Thyroid gland (tissue), 4 donors: ENCODE data around the gene SCG3. TPM values are rescaled to one million over a fixed set of nuclear protein-coding genes. Genes with fewer than 3 reads are reported as not detected.

Source experiments
- DNase-seq, 2 donors: peaks; one replicate each; pipeline ENCODE4 v3.0.0-alpha.2; 2019
- H3K27ac ChIP-seq, 3 donors: fragments of 200-600 bp; sonication (generic); 1 replicate in 2 of 3; 2 replicates in 1 of 3; pipeline ENCODE4 v1.5.1; 2016 to 2019; ENCODE audit warnings: mild to moderate bottlenecking in 1 of 3, moderate library complexity in 1 of 3
- H3K27me3 ChIP-seq: fragments of 200-600 bp; sonication (generic); one replicate; pipeline ENCODE4 v1.5.1; 2019
- H3K36me3 ChIP-seq, 2 donors: fragments of 200-600 bp; sonication (generic); one replicate each; pipeline ENCODE4 v1.5.1; 2016 to 2019
- H3K4me1 ChIP-seq, 2 donors: fragments of 200-600 bp; sonication (generic); one replicate each; pipeline ENCODE4 v1.5.1; 2017 to 2019
- H3K4me3 ChIP-seq, 3 donors: fragments of 200-600 bp; sonication (generic); replicated peaks in 1 of 3; 1 replicate in 2 of 3; 2 replicates in 1 of 3; pipeline ENCODE4 v1.5.1; 2016; ENCODE audit warnings: mild to moderate bottlenecking in 1 of 3
- H3K9me3 ChIP-seq: fragments of 200-600 bp; sonication (generic); one replicate; pipeline ENCODE4 v1.5.1; 2017
- POLR2A ChIP-seq, 2 donors: fragments of 450-650 bp; IDR thresholded peaks; one replicate each; pipeline ENCODE4 v1.6.1; 2017; ENCODE audit warnings: antibody characterized with exemption in 2 of 2, mild to moderate bottlenecking in 2 of 2, moderate library complexity in 1 of 2
- WGBS, 2 donors: methylation state at CpG; one replicate each; pipeline ENCODE4 v1.1.5; 2017; 5-methylcytosine and 5-hydroxymethylcytosine counted together
- intact Hi-C: fragments of 100-400 bp; cut with DNase I; formaldehyde crosslinking; loops from one replicate; pipeline ENCODE4 v1.15.1; 2023
- total RNA-seq, 4 donors: library from RNA; depleted of rRNA; stranded (reverse); fragments of >200 nt; gene quantifications; one replicate each; pipeline ENCODE4 v1.2.3, GENCODE V29; 2016
- TF ChIP-seq, protein P1 (sequence below), 6 experiments: fragments of 200-600 bp in 3 of 6; fragments of 450-650 bp in 3 of 6; sonication (generic) in 3 of 6; IDR thresholded peaks; one replicate each; pipeline ENCODE4 v1.5.1; 2016 to 2019; ENCODE audit warnings: antibody characterized with exemption in 6 of 6, mild to moderate bottlenecking in 2 of 6, inconsistent platforms in 1 of 6, moderate library complexity in 1 of 6

The SCG3 gene
- total RNA-seq, 4 donors from 2014 or later, result 0.33 to 1.8 (median 0.52) TPM

DNA sequence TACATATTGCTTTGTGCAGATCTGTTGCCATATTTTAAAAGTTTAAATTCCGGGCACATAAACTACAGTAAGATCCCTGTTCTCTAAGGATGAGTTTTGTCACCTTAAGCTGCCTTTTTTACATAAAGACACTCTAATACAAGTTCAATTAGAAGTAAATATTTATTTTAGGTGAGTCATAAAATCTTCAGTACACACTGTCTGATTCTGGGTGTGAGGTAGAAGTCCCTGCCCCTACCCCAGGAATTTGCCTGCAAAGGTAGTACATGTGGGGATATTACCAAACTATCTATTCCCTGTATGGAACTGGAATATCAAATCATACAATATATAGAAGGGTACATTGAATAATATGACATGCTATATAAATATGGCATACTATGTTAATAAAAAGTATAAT, 6.3 kb downstream of the SCG3 start:
- Histone ChIP-seq H3K4me3 (no peak overlapping the region), H3K27ac (no peak overlapping the region), H3K36me3 (no peaks in the 10 kb centered on the region), H3K4me1 (no peaks in the 10 kb centered on the region), H3K9me3 (no peaks in the 10 kb centered on the region), H3K27me3 (no peaks in the 10 kb centered on the region)
- 0% methylated on average over 1 of the region's 1 CpG for WGBS, 2 donors
- no peak for DNase-seq
- TF ChIP-seq, protein P1, sequence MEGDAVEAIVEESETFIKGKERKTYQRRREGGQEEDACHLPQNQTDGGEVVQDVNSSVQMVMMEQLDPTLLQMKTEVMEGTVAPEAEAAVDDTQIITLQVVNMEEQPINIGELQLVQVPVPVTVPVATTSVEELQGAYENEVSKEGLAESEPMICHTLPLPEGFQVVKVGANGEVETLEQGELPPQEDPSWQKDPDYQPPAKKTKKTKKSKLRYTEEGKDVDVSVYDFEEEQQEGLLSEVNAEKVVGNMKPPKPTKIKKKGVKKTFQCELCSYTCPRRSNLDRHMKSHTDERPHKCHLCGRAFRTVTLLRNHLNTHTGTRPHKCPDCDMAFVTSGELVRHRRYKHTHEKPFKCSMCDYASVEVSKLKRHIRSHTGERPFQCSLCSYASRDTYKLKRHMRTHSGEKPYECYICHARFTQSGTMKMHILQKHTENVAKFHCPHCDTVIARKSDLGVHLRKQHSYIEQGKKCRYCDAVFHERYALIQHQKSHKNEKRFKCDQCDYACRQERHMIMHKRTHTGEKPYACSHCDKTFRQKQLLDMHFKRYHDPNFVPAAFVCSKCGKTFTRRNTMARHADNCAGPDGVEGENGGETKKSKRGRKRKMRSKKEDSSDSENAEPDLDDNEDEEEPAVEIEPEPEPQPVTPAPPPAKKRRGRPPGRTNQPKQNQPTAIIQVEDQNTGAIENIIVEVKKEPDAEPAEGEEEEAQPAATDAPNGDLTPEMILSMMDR (IDR thresholded peaks at IDR 0.05), result no peak
- TF ChIP-seq POLR2A (IDR thresholded peaks at IDR 0.05), result no peak
- intact Hi-C loops, result no loop called here

DNA sequence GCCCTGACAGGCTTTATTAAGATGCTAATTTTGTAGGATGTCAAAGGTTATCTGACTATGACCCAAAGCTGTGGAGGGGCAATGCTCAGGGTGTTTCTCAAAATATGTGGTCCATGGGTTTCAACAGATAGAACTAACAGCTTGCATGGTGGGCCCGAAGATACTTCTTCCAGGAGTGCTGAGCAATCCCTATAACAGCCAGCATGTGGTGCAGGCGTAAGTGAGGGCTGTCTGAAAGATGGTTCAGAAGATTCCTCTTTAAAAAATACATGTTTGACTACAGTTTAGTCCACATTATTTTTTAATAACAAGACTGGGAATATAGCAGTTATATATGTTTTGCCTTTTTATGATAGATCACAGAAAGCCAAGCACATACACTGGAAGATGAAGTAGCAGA, 7.6 kb downstream of the SCG3 start:
- WGBS, 2 donors, result 80 to 85% methylated on average over 2 of the region's 2 CpGs
- no peak overlapping the region for H3K4me3 ChIP-seq
- TF ChIP-seq, protein P1 (IDR thresholded peaks at IDR 0.05), result no peak
- TF ChIP-seq POLR2A (IDR thresholded peaks at IDR 0.05), result no peak
- H3K27me3 ChIP-seq, result no peaks in the 10 kb centered on the region
- no peaks in the 10 kb centered on the region for H3K36me3 ChIP-seq
- H3K4me1 ChIP-seq, result no peaks in the 10 kb centered on the region
- no peak overlapping the region for H3K27ac ChIP-seq
- no peaks in the 10 kb centered on the region for H3K9me3 ChIP-seq
- DNase-seq, result no peak
- intact Hi-C loops, result no loop called here

DNA sequence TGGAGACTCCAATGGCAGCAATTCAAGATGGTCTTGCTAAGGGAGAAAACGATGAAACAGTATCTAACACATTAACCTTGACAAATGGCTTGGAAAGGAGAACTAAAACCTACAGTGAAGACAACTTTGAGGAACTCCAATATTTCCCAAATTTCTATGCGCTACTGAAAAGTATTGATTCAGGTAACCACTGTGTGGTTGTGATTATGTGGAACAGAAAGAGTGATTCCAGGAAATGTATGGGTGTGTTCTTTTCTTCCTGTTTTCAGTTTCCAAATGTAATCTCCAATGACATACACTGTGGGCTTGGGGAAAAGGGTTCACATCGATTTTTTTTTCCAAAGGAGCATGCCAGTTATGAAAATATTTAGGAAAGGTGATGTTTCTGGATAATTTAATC, 10.9 kb downstream of the SCG3 start:
- intact Hi-C loops, result no loop called here
- 69 to 82% methylated on average over 3 of the region's 3 CpGs for WGBS, 2 donors
- Histone ChIP-seq H3K4me1 (no peaks in the 10 kb centered on the region), H3K9me3 (no peaks in the 10 kb centered on the region), H3K27me3 (no peaks in the 10 kb centered on the region), H3K4me3 (no peak overlapping the region), H3K36me3 (no peaks in the 10 kb centered on the region), H3K27ac (no peak overlapping the region)
- TF ChIP-seq, protein P1 (IDR thresholded peaks at IDR 0.05), result no peak
- no peak for TF ChIP-seq POLR2A (IDR thresholded peaks at IDR 0.05)
- DNase-seq, result no peak

DNA sequence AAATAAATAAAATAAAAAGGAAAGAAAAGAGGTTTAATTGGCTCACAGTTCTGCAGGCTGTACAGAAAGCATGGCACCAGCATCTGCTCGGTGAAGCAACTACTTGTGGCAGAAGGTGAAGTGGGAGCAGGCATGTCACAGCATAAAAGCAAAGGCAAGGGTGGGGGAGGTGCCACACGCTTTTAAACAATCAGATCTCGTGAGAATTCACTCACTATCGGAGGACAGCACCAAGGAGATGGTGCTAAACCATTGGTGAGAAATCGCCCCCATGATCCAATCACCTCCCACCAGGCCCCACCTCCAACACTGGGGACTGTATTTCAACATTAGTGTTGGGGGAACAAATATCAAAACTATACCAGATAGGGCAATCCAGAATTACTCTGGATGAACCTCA, 15.3 kb downstream of the SCG3 start:
- WGBS, 2 donors, result 68 to 74% methylated on average over 5 of the region's 5 CpGs
- Histone ChIP-seq H3K4me3 (no peak overlapping the region), H3K27ac (no peak overlapping the region), H3K36me3 (no peaks in the 10 kb centered on the region), H3K27me3 (no peaks in the 10 kb centered on the region), H3K9me3 (no peaks in the 10 kb centered on the region), H3K4me1 (no peaks in the 10 kb centered on the region)
- TF ChIP-seq, protein P1 (IDR thresholded peaks at IDR 0.05), result no peak
- no peak for TF ChIP-seq POLR2A (IDR thresholded peaks at IDR 0.05)
- DNase-seq, result no peak
- intact Hi-C loops, result no loop called here

DNA sequence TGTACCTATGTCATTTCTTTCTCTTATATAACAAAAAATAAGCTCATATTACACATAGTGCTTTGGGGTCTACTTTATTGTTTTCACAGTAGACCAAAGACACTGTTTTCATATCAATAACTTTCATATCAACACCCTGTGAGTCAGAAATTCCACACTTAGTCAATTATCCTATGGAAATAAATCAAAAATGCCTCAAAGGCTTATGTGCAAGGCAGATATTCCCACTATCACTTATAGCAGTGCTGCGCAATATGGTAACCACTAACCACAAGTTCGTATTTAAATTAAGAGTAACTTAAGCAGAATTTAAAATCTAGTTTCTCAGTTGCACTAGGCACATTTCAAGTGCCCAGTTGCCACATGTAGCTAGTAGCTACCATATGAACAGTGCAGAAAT, 15.9 kb downstream of the SCG3 start:
- Histone ChIP-seq H3K27ac (no peak overlapping the region), H3K4me3 (no peak overlapping the region), H3K27me3 (no peaks in the 10 kb centered on the region), H3K4me1 (no peaks in the 10 kb centered on the region), H3K9me3 (no peaks in the 10 kb centered on the region), H3K36me3 (no peaks in the 10 kb centered on the region)
- 95 to 96% methylated on average over 2 of the region's 2 CpGs for WGBS, 2 donors
- no peak for DNase-seq
- TF ChIP-seq, protein P1 (IDR thresholded peaks at IDR 0.05), result no peak
- no peak for TF ChIP-seq POLR2A (IDR thresholded peaks at IDR 0.05)
- intact Hi-C loops, result no loop called here
